ENCODE measurements around the gene ZSCAN16. TPM values are rescaled to one million over a fixed set of nuclear protein-coding genes. Genes with fewer than 3 reads are reported as not detected.

The ZSCAN16 gene
- total and polyA plus RNA-seq, 9 of the 15 experiments (the other 6 are each of a cell fraction or from before 2014, with no cell fraction given): 0.08 TPM; not detected in 8

GRCh38 chr6:28141500-28142329 is 17.3 kb downstream of the ZSCAN16 start, which contains the start of gene ZKSCAN8 (continued):
- TF ChIP-seq E2F8 (IDR thresholded peaks at IDR 0.05; ENCODE audit: low read depth, partially characterized antibody) (peak; percentile 75), ZZZ3 (IDR thresholded peaks at IDR 0.05) (peak; percentile 90), HMBOX1 (IDR thresholded peaks at IDR 0.05) (0 out of 2 replicates have a peak, but pooled peaks have one; percentile 31), NONO (IDR thresholded peaks at IDR 0.05; ENCODE audit: low read depth in 2 of 2, low read length in 1 of 2) (0 out of 4 replicates have a peak, but pooled peaks of 1 of the 2 experiments have one; percentile 27), TCF3 (CRISPR knock-in tag; IDR thresholded peaks at IDR 0.05) (peak; percentile 40; the same call in 1 of the 2 replicates), TAF15 (IDR thresholded peaks at IDR 0.05; ENCODE audit: low read depth, low read length) (no peak), CCAR2 (IDR thresholded peaks at IDR 0.05; ENCODE audit: low read depth, low read length) (no peak), SAP30 (IDR thresholded peaks at IDR 0.05; ENCODE audit: borderline replicate concordance, insufficient read depth, low read depth, low read length, poor library complexity, severe bottlenecking) (no peak), ZNF318 (IDR thresholded peaks at IDR 0.05; ENCODE audit: borderline replicate concordance in 1 of 2, low read depth in 1 of 2) (no peak; a peak in 1 of 4 replicates), SIN3A (IDR thresholded peaks at IDR 0.05; ENCODE audit: borderline replicate concordance in 2 of 2, control insufficient read depth in 1 of 2, low read depth in 2 of 2, low read length in 2 of 2) (peak; percentile 85 to 89; a peak in 3 of 4 replicates), NCOR1 (IDR thresholded peaks at IDR 0.05) (peak; percentile 49; the same call in 1 of the 2 replicates), BHLHE40 (IDR thresholded peaks at IDR 0.05; ENCODE audit: low read length) (peak; percentile 86), HSF4 (CRISPR knock-in tag; IDR thresholded peaks at IDR 0.05; ENCODE audit: borderline replicate concordance) (no peak)
